SK-N-SH (cell line): ENCODE results near the gene LRRC8D.

ENCODE experiments used
- CTCF ChIP-seq: fragments of 200-600 bp; sonication (generic); IDR thresholded peaks from 2 replicates; pipeline ENCODE4 v1.6.1; 2017; ENCODE audit warnings: antibody characterized with exemption, mild to moderate bottlenecking, moderate library complexity
- EP300 ChIP-seq, 2 experiments: IDR thresholded peaks; 2 replicates each; pipeline versions ENCODE4 v1.4.0 to v1.6.1; 2012; ENCODE audit warnings: borderline replicate concordance in 1 of 2, low read depth in 1 of 2, low read length in 1 of 2
- FOXM1 ChIP-seq: IDR thresholded peaks from 2 replicates; pipeline ENCODE4 v1.4.0; 2012; ENCODE audit warnings: low read depth, mild to moderate bottlenecking
- JUND ChIP-seq: IDR thresholded peaks from 2 replicates; pipeline ENCODE4 v1.4.0; 2012
- PBX3 ChIP-seq: IDR thresholded peaks from 2 replicates; pipeline ENCODE4; 2012
- POLR2AphosphoS5 ChIP-seq: IDR thresholded peaks from 2 replicates; pipeline ENCODE4 v1.6.1; 2012; ENCODE audit warnings: low read depth, low read length
- RAD21 ChIP-seq: IDR thresholded peaks from 2 replicates; pipeline ENCODE4 v1.6.1; 2012; ENCODE audit warnings: mild to moderate bottlenecking, low read length
- RCOR1 ChIP-seq: fragments of 150-350 bp; IDR thresholded peaks from 2 replicates; pipeline ENCODE4 v1.6.1; 2017; ENCODE audit warnings: antibody characterized with exemption, low read length
- SIN3A ChIP-seq: IDR thresholded peaks from 2 replicates; pipeline ENCODE4 v1.6.1; 2012; ENCODE audit warnings: low read depth, mild to moderate bottlenecking, low read length, moderate library complexity, borderline replicate concordance
- SMC3 ChIP-seq: IDR thresholded peaks from 2 replicates; pipeline ENCODE4 v1.6.1; 2012; ENCODE audit warnings: low read depth, low read length, improper control_type of control experiment
- USF1 ChIP-seq: IDR thresholded peaks from 2 replicates; pipeline ENCODE4 v1.4.0; 2012; ENCODE audit warnings: low read depth, borderline replicate concordance
- USF2 ChIP-seq: fragments of 150-350 bp; IDR thresholded peaks from 2 replicates; pipeline ENCODE4 v1.6.1; 2017; ENCODE audit warnings: antibody characterized with exemption, low read length, low read depth, borderline replicate concordance
- YY1 ChIP-seq: IDR thresholded peaks from 2 replicates; pipeline ENCODE4 v1.4.0; 2012; ENCODE audit warnings: low read depth, mild to moderate bottlenecking
- ZBTB33 ChIP-seq: IDR thresholded peaks from 2 replicates; pipeline ENCODE4 v1.4.0; 2012; ENCODE audit warnings: low read depth, borderline replicate concordance

- no peak for TF ChIP-seq RCOR1
- no peak for TF ChIP-seq POLR2AphosphoS5
- no peak for TF ChIP-seq JUND
- TF ChIP-seq CTCF = no peak
- TF ChIP-seq RAD21 = no peak
- TF ChIP-seq ZBTB33 = no peak
- TF ChIP-seq FOXM1 = no peak
- TF ChIP-seq YY1 = no peak
- no peak for TF ChIP-seq EP300 (IDR thresholded peaks at IDR 0.05; ENCODE audit: borderline replicate concordance in 1 of 2, low read depth in 1 of 2, low read length in 1 of 2)
- no peak for TF ChIP-seq USF1
- no peak for TF ChIP-seq SMC3
- TF ChIP-seq SIN3A = no peak
- TF ChIP-seq PBX3 = no peak
- no peak for TF ChIP-seq USF2
Observed at GRCh38 chr1:89911191-89911991, 90.6 kb downstream of the LRRC8D start.
